GM12878 (cell line): ENCODE measurements around the gene ILKAP. TPM values are rescaled to one million over a fixed set of nuclear protein-coding genes. Genes with fewer than 3 reads are reported as not detected.

ENCODE experiments used
- ATAC-seq: fragments of 200-7000 bp; cut with Tn5 transposase; 3 replicates; pipeline ENCODE4 v1.9.1; 2020; ENCODE audit warnings: mild to moderate bottlenecking, moderate library complexity
- BruUV-seq: library from RNA; stranded (reverse); fragments of 400-500 nt; replicated peaks from 2 replicates; lab custom pipeline; 2021; lab: Mats Ljungman, UMichigan
- CTCF ChIA-PET: fragments of 300-600 bp; sonication (Branson Sonifier 250); formaldehyde crosslinking; extraction: SDS; loops from one replicate; lab custom pipeline; 2021; ENCODE audit warnings: inconsistent platforms; lab: Yijun Ruan, JAX
- POLR2A ChIA-PET: fragments of 350-600 bp; formaldehyde crosslinking; extraction: SDS; loops from one replicate; lab custom pipeline; 2021; ENCODE audit warnings: inconsistent platforms; lab: Charles Lee
- RAD21 ChIA-PET: fragments of 300-600 bp; sonication (Branson Sonifier 250); formaldehyde crosslinking; loops from one replicate; lab custom pipeline; 2023; ENCODE audit warnings: antibody characterized with exemption; ENCODE audit not compliant: unreplicated experiment; lab: Charles Lee
- SMC1A ChIA-PET: fragments of 300-600 bp; sonication (Branson Sonifier 250); formaldehyde crosslinking; loops from one replicate; lab custom pipeline; 2023; ENCODE audit not compliant: unreplicated experiment, uncharacterized antibody; lab: Charles Lee
- DNase-seq: peaks from one replicate; pipeline ENCODE4 v3.0.0-alpha.2; 2011; ENCODE audit warnings: low read depth, low spot score
- FAIRE-seq: peaks from 3 replicates; lab custom pipeline; 2011; peaks lifted over from hg19 to GRCh38; lab: Jason Lieb, UNC
- H2AFZ ChIP-seq: 2 replicates; pipeline ENCODE4 v1.6.0; 2011; ENCODE audit warnings: low read depth, low read length, control low read depth; ENCODE audit not compliant: control insufficient read depth
- H3K27ac ChIP-seq: 2 replicates; pipeline ENCODE4 v1.5.1; 2011; ENCODE audit warnings: control low read depth; ENCODE audit not compliant: control insufficient read depth, insufficient read depth
- H3K27me3 ChIP-seq, 2 experiments: replicated peaks in 1 of 2; 2 replicates each; pipeline versions ENCODE4 v1.6.0 to v1.6.1; 2011; ENCODE audit warnings: low read length in 1 of 2; ENCODE audit not compliant: control insufficient read depth in 2 of 2, insufficient read depth in 2 of 2
- H3K36me3 ChIP-seq, 2 experiments: 2 replicates each; pipeline ENCODE4 v1.5.1; 2011; ENCODE audit warnings: low read length in 1 of 2; ENCODE audit not compliant: control insufficient read depth in 2 of 2, insufficient read depth in 2 of 2
- H3K4me1 ChIP-seq: 2 replicates; pipeline ENCODE4 v1.6.1; 2011; ENCODE audit warnings: mild to moderate bottlenecking, low read length, moderate library complexity, mixed read lengths; ENCODE audit not compliant: control insufficient read depth, insufficient read depth
- H3K4me2 ChIP-seq: 2 replicates; pipeline ENCODE4 v1.6.0; 2011; ENCODE audit warnings: control low read depth; ENCODE audit not compliant: control insufficient read depth, insufficient read depth
- H3K4me3 ChIP-seq: fragments of 200-600 bp; sonication (generic); 2 replicates; pipeline ENCODE4 v1.5.1; 2016
- H3K79me2 ChIP-seq: 2 replicates; pipeline ENCODE4 v1.6.0; 2011; ENCODE audit warnings: low read length; ENCODE audit not compliant: control insufficient read depth, insufficient read depth
- H3K9ac ChIP-seq: 2 replicates; pipeline ENCODE4 v1.8.0; 2011; ENCODE audit warnings: low read length, control low read depth, mixed read lengths; ENCODE audit not compliant: control insufficient read depth, insufficient read depth
- H3K9me3 ChIP-seq: replicated peaks from 3 replicates; pipeline ENCODE4 v1.5.1; 2011; ENCODE audit warnings: mild to moderate bottlenecking, low read length; ENCODE audit not compliant: control insufficient read depth, insufficient read depth
- H4K20me1 ChIP-seq: 2 replicates; pipeline ENCODE4 v1.6.0; 2011; ENCODE audit not compliant: control insufficient read depth, insufficient read depth
- BHLHE40 ChIP-seq, 2 experiments: fragments of 450-650 bp in 1 of 2; IDR thresholded peaks; 2 replicates each; pipeline ENCODE4 v1.6.1; 2011 to 2017; ENCODE audit warnings: low read depth in 2 of 2, borderline replicate concordance in 1 of 2, improper control_type of control experiment in 1 of 2, low read length in 1 of 2, mild to moderate bottlenecking in 1 of 2
- CREB1 ChIP-seq: IDR thresholded peaks from 2 replicates; pipeline ENCODE4 v1.6.1; 2012; ENCODE audit warnings: low read depth, mild to moderate bottlenecking, inconsistent platforms
- NKRF ChIP-seq: fragments of 450-650 bp; conservative IDR thresholded peaks from 2 replicates; pipeline ENCODE4 v1.6.1; 2017; ENCODE audit warnings: mild to moderate bottlenecking, moderate library complexity
- STAT1 ChIP-seq: fragments of 450-650 bp; conservative IDR thresholded peaks from 2 replicates; pipeline ENCODE4 v1.6.1; 2014; ENCODE audit warnings: antibody characterized with exemption, mild to moderate bottlenecking
- YY1 ChIP-seq: IDR thresholded peaks from 2 replicates; pipeline ENCODE4 v1.6.1; 2011; ENCODE audit warnings: low read depth, mild to moderate bottlenecking, low read length
- ZNF384 ChIP-seq: IDR thresholded peaks from 2 replicates; pipeline ENCODE4 v1.6.1; 2012; ENCODE audit warnings: low read depth, mild to moderate bottlenecking, low read length, improper control_type of control experiment, borderline replicate concordance
- WGBS: methylation state at CpG from one replicate; pipeline ENCODE4 v1.1.6; 2016; ENCODE audit warnings: low lambda C conversion rate; ENCODE audit not compliant: insufficient replicate concordance, insufficient coverage; ENCODE audit errors: missing lambda C conversion rate; 5-methylcytosine and 5-hydroxymethylcytosine counted together
- in situ Hi-C: fragments of 300-500 bp; cut with MboI; formaldehyde crosslinking; loops from 9 replicates; pipeline ENCODE4 v1.14.3; 2018; ENCODE audit warnings: mixed read lengths
- intact Hi-C: fragments of 100-400 bp; cut with micrococcal nuclease; formaldehyde crosslinking; loops from one replicate; pipeline ENCODE4 v1.14.2; 2022; ENCODE audit not compliant: unreplicated experiment
- polyA plus RNA-seq, 11 experiments: library from polyadenylated mRNA; depleted of rRNA in 4 of 11; unstranded in 6 of 11; stranded (reverse) in 5 of 11; fragments of >200 nt; fragmentation: Nextera tagmentation in 4 of 11; fragmentation: Illumina TruSeq in 1 of 11; extraction: Ambion mirVana in 4 of 11; extraction: Trizol in 1 of 11; gene quantifications; 1 replicate in 1 of 11; 2 replicates in 10 of 11; pipeline versions ENCODE4 v1.2.1 to v1.2.3, GENCODE V29; 2011 to 2016; ENCODE audit warnings: inconsistent platforms in 2 of 11, missing spikeins in 2 of 11, low read depth in 1 of 11
- total RNA-seq, 4 experiments: library from RNA; depleted of rRNA in 3 of 4; stranded (reverse); fragments of >200 nt in 3 of 4; fragmentation: Illumina TruSeq in 1 of 4; extraction: Trizol in 1 of 4; gene quantifications; 2 replicates each; pipeline versions ENCODE4 v1.2.1 to v1.2.3, GENCODE V29; 2013 to 2021

ILKAP gene
- total and polyA plus RNA-seq, 10 of the 15 experiments (the other 5 are each of a cell fraction or from before 2014, with no cell fraction given) = 4.2 to 65.3 (median 37.3) TPM

GRCh38 chr2:238146884-238147544 lies 56.5 kb downstream of the ILKAP start:
- CTCF ChIA-PET = interaction anchor here (0.7 to 1.2 kb wide), 2 partner anchors 40 to 116 kb away, joined by 3 to 4 read pairs; no protein-coding TSS in a partner anchor

More at GRCh38 chr2:238146884-238147544, 56.5 kb downstream of the ILKAP start:
- no peaks in the 10 kb centered on the region for H3K4me1 ChIP-seq
- BruUV-seq = no TSS peak
- no peak for FAIRE-seq
- H3K79me2 ChIP-seq = no peaks in the 10 kb centered on the region
- no peak for ATAC-seq
- H3K36me3 ChIP-seq = no peaks in the 10 kb centered on the region
- ChIA-PET POLR2A (interaction anchor here (0.7 kb wide), 1 partner anchor 22 kb away, joined by 5 read pairs; no protein-coding TSS in a partner anchor), SMC1A (interaction anchor here (1.2 kb wide), 1 partner anchor 259 kb away, joined by 4 read pairs; no protein-coding TSS in a partner anchor), RAD21 (no interaction called here)
- in situ Hi-C loops (no loop called here), intact Hi-C loops (no loop called here)
- H3K9me3 ChIP-seq = no peaks in the 10 kb centered on the region
- H3K4me2 ChIP-seq = no peak overlapping the region
- H3K9ac ChIP-seq = no peak overlapping the region
- TF ChIP-seq NKRF (no peak), ZNF384 (0 out of 2 replicates have a peak, but pooled peaks have one; percentile 9), CREB1 (no peak), BHLHE40 (IDR thresholded peaks at IDR 0.05; ENCODE audit: borderline replicate concordance in 1 of 2, low read depth in 2 of 2, low read length in 1 of 2) (peak in 1 of 2 experiments; percentile 41; a peak in 1 of 4 replicates), STAT1 (no peak), YY1 (no peak)
- no peaks in the 10 kb centered on the region for H4K20me1 ChIP-seq
- no peak overlapping the region for H3K27ac ChIP-seq
- H3K4me3 ChIP-seq = no peak overlapping the region
- DNase-seq = no peak
- no peak overlapping the region for H2AFZ ChIP-seq
- WGBS = 19% methylated on average over 8 of the region's 13 CpGs
- no peaks in the 10 kb centered on the region for H3K27me3 ChIP-seq
